ENCODE results near the gene ANKRD34A. TPM values are rescaled to one million over a fixed set of nuclear protein-coding genes. Genes with fewer than 3 reads are reported as not detected.

Gene ANKRD34A
- total and polyA plus RNA-seq, 2 of the 13 experiments (the other 11 are each of a cell fraction or from before 2014, with no cell fraction given): 0.05 to 0.07 TPM

- no peak; the same call in 1 of the 2 replicates for TF ChIP-seq ELF3 (CRISPR knock-in tag; IDR thresholded peaks at IDR 0.05)
- no peak for TF ChIP-seq ZNF296 (CRISPR knock-in tag; conservative IDR thresholded peaks at IDR 0.05)
- TF ChIP-seq MED8 (CRISPR knock-in tag; IDR thresholded peaks at IDR 0.05; ENCODE audit: insufficient replicate concordance): no peak
- no peak for TF ChIP-seq ZNF775 (CRISPR knock-in tag; IDR thresholded peaks at IDR 0.05; ENCODE audit: borderline replicate concordance)
- TF ChIP-seq MIXL1 (CRISPR knock-in tag; IDR thresholded peaks at IDR 0.05): no peak
- no peak for TF ChIP-seq NR2F1 (CRISPR knock-in tag; IDR thresholded peaks at IDR 0.05)
- no peak for TF ChIP-seq ATF2 (CRISPR knock-in tag; IDR thresholded peaks at IDR 0.05)
- no peak for TF ChIP-seq RBM39 (IDR thresholded peaks at IDR 0.05; ENCODE audit: low read depth, low read length, poor library complexity, severe bottlenecking)
- TF ChIP-seq TEAD2 (CRISPR knock-in tag; IDR thresholded peaks at IDR 0.05): no peak
- no peak for TF ChIP-seq RFX1 (IDR thresholded peaks at IDR 0.05)
- TF ChIP-seq HHEX (CRISPR knock-in tag; IDR thresholded peaks at IDR 0.05): no peak
- no peak; the same call in 1 of the 2 replicates for TF ChIP-seq KAT7 (CRISPR knock-in tag; IDR thresholded peaks at IDR 0.05; ENCODE audit: borderline replicate concordance)
- TF ChIP-seq NFKB2 (CRISPR knock-in tag; IDR thresholded peaks at IDR 0.05; ENCODE audit: borderline replicate concordance): peak; percentile 44; the same call in 1 of the 2 replicates
- TF ChIP-seq GABPA (IDR thresholded peaks at IDR 0.05; ENCODE audit: low read depth, low read length): no peak
- TF ChIP-seq GABPA (CRISPR knock-in tag; IDR thresholded peaks at IDR 0.05; ENCODE audit: low read depth): no peak
- no peak for TF ChIP-seq ZMYM3 (CRISPR knock-in tag; IDR thresholded peaks at IDR 0.05)
- peak; percentile 49; the same call in 1 of the 2 replicates for TF ChIP-seq ZNF792 (CRISPR knock-in tag; IDR thresholded peaks at IDR 0.05)
- no peak for TF ChIP-seq ZNF350 (CRISPR knock-in tag; IDR thresholded peaks at IDR 0.05; ENCODE audit: borderline replicate concordance, low read depth)
- TF ChIP-seq ZKSCAN1 (IDR thresholded peaks at IDR 0.05; ENCODE audit: low read length): no peak
- no peak for TF ChIP-seq ZNF616 (CRISPR knock-in tag; IDR thresholded peaks at IDR 0.05; ENCODE audit: low read depth)
- no peak for TF ChIP-seq CEBPG (CRISPR knock-in tag; IDR thresholded peaks at IDR 0.05)
- TF ChIP-seq ZNF501 (CRISPR knock-in tag; IDR thresholded peaks at IDR 0.05): no peak
- no peak for TF ChIP-seq NFE2 (CRISPR knock-in tag; IDR thresholded peaks at IDR 0.05)
- no peak for TF ChIP-seq PTBP1 (IDR thresholded peaks at IDR 0.05; ENCODE audit: low read depth, low read length, poor library complexity, severe bottlenecking)
- TF ChIP-seq ZNF33B (CRISPR knock-in tag; IDR thresholded peaks at IDR 0.05): no peak
- TF ChIP-seq SOX13 (IDR thresholded peaks at IDR 0.05): no peak
- TF ChIP-seq SOX13 (CRISPR knock-in tag; conservative IDR thresholded peaks at IDR 0.05 in 1 of 2, IDR thresholded peaks at IDR 0.05 in 1 of 2): no peak
- no peak for TF ChIP-seq GATAD2A (CRISPR knock-in tag; IDR thresholded peaks at IDR 0.05)
- TF ChIP-seq ZKSCAN5 (CRISPR knock-in tag; IDR thresholded peaks at IDR 0.05): no peak
These were observed 6.7 kb downstream of the ANKRD34A start, which contains the start of gene LIX1L (continued) for GRCh38 chr1:145957443-145958319.
